Naive thymus-derived CD4-positive, alpha-beta T cell (primary cell): Measurements from ENCODE around the gene RTEL1. TPM values are rescaled to one million over a fixed set of nuclear protein-coding genes. Genes with fewer than 3 reads are reported as not detected.

Source experiments
- ATAC-seq: fragments of 150-1000 bp; cut with Tn5 transposase; 2 replicates; pipeline ENCODE4 v1.10.0; 2021; ENCODE audit warnings: mild to moderate bottlenecking, moderate library complexity
- CTCF ChIA-PET: fragments of 350-600 bp; sonication (Branson Sonifier 250); formaldehyde crosslinking; loops from one replicate; lab custom pipeline; 2021; ENCODE audit warnings: antibody characterized with exemption; lab: Charles Lee
- POLR2A ChIA-PET: fragments of 350-600 bp; sonication (Branson Sonifier 250); formaldehyde crosslinking; loops from one replicate; lab custom pipeline; 2021; ENCODE audit warnings: antibody characterized with exemption, inconsistent platforms; lab: Charles Lee
- DNase-seq, 9 donors: peaks; one replicate each; pipeline versions ENCODE4 v3.0.0 to v3.0.0-alpha.2; 2020 to 2022; ENCODE audit warnings: mixed read lengths in 1 of 9
- H3K27ac ChIP-seq: one replicate; pipeline ENCODE4 v1.7.0; 2013; ENCODE audit warnings: mild to moderate bottlenecking, low read depth, low read length, moderate library complexity
- H3K27me3 ChIP-seq, 2 donors: one replicate each; pipeline ENCODE4 v1.7.0; 2013; ENCODE audit warnings: low read length in 2 of 2, mild to moderate bottlenecking in 2 of 2, moderate library complexity in 2 of 2; ENCODE audit not compliant: control insufficient read depth in 2 of 2, insufficient read depth in 2 of 2
- H3K36me3 ChIP-seq, 3 experiments: 1 replicate in 2 of 3; 2 replicates in 1 of 3; pipeline ENCODE4 v1.7.0; 2013; ENCODE audit warnings: low read length in 3 of 3, mild to moderate bottlenecking in 3 of 3, moderate library complexity in 1 of 3; ENCODE audit not compliant: insufficient read depth in 3 of 3, control insufficient read depth in 2 of 3
- H3K4me1 ChIP-seq, 2 donors: one replicate each; pipeline ENCODE4 v1.7.0; 2013; ENCODE audit warnings: low read length in 2 of 2, mild to moderate bottlenecking in 2 of 2, moderate library complexity in 1 of 2; ENCODE audit not compliant: control insufficient read depth in 2 of 2, insufficient read depth in 2 of 2
- H3K4me3 ChIP-seq: 2 replicates; pipeline ENCODE4 v1.7.0; 2013; ENCODE audit warnings: mild to moderate bottlenecking, low read length
- H3K9me3 ChIP-seq, 3 experiments: 1 replicate in 2 of 3; 2 replicates in 1 of 3; pipeline ENCODE4 v1.7.0; 2013; ENCODE audit warnings: low read length in 3 of 3; ENCODE audit not compliant: control insufficient read depth in 2 of 3
- H3K27ac Mint-ChIP-seq, 9 donors: one replicate each; pipeline ENCODE4 v1.8.0; 2020 to 2022; ENCODE audit warnings: mixed read lengths in 9 of 9, mild to moderate bottlenecking in 8 of 9, moderate library complexity in 5 of 9, inconsistent platforms in 2 of 9
- H3K27me3 Mint-ChIP-seq, 5 donors: one replicate each; pipeline ENCODE4 v1.8.0; 2021 to 2022; ENCODE audit warnings: mixed read lengths in 5 of 5, mild to moderate bottlenecking in 1 of 5
- H3K36me3 Mint-ChIP-seq, 5 donors: one replicate each; pipeline ENCODE4 v1.8.0; 2020 to 2022; ENCODE audit warnings: mixed read lengths in 5 of 5, mild to moderate bottlenecking in 3 of 5, inconsistent platforms in 1 of 5
- H3K4me1 Mint-ChIP-seq, 7 donors: one replicate each; pipeline ENCODE4 v1.8.0; 2020 to 2022; ENCODE audit warnings: mixed read lengths in 7 of 7, mild to moderate bottlenecking in 3 of 7, inconsistent platforms in 1 of 7
- H3K4me3 Mint-ChIP-seq, 10 donors: one replicate each; pipeline ENCODE4 v1.8.0; 2020 to 2022; ENCODE audit warnings: mild to moderate bottlenecking in 10 of 10, mixed read lengths in 10 of 10, moderate library complexity in 6 of 10, inconsistent platforms in 2 of 10
- H3K9me3 Mint-ChIP-seq, 11 donors: one replicate each; pipeline ENCODE4 v1.8.0; 2020 to 2022; ENCODE audit warnings: mixed read lengths in 11 of 11, mild to moderate bottlenecking in 4 of 11, inconsistent platforms in 1 of 11, moderate library complexity in 1 of 11
- intact Hi-C, 2 donors: fragments of 100-400 bp; cut with micrococcal nuclease; formaldehyde crosslinking; loops; one replicate each; pipeline ENCODE4 v1.15.1; 2023
- polyA plus RNA-seq, 2 donors: library from polyadenylated mRNA; unstranded; fragments of 300-500 nt; fragmentation: Illumina TruSeq; gene quantifications; one replicate each; pipeline ENCODE4 v1.2.3, GENCODE V29; 2021
- total RNA-seq, 6 experiments: library from RNA in 5 of 6; stranded (reverse) in 5 of 6; gene quantifications; 1 replicate in 5 of 6; 2 replicates in 1 of 6; pipeline ENCODE4 v1.2.3 and lab custom pipeline; 2021 to 2026

Gene RTEL1
- total and polyA plus RNA-seq, 7 experiments from 2014 or later = 1.9 to 47.2 (median 31.6) TPM

DNA sequence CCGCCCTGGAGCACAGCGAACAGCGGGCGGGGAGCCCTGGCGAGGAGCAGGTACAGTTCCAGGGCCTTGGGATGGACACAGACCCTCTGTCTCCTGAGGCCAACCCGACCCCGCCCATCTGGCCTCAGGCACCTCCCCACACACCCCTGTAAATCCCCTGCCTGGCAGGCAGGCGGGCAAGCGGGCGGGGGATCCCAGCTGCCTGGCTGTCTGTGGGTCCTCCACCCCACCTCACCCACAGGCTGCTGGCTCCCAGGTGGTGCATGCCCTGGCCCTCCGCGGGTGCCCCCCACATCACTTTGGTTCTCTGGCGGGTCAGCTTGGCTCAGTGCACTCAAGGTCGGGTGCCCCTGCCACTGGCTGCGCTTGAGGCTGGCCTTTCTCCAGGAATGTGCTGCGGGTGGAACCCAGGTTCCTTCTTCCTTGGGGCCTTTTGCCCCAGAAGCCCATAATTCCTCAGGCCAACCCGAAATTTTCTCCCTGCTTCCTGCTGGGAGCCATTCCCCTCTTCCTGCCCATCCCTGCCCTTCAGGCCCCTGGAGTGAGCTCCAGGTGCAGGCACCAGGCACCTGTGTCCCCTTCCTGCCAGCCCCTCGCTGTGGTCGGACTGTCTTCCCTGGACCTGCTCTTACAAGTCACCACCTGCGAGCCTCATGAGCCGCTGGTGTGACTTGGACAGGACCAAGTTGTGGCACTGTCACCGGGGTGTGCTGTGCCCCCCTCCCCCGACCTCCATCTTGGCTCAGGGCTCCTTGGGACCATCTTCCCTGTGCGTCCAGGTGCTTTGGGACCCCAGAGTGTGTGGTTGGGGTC lies 33.0 kb downstream of the RTEL1 start:
- Mint-ChIP-seq H3K27me3 (peaks cover 0 to 2% (median 0%) of the 10 kb centered on the region in 5 donors), H3K4me1 (peaks cover 2 to 16% (median 7%) of the 10 kb centered on the region in 7 donors), H3K4me3 (no peak overlapping the region), H3K36me3 (peaks cover 0 to 10% (median 0%) of the 10 kb centered on the region in 5 donors), H3K9me3 (peaks cover 0 to 5% (median 0%) of the 10 kb centered on the region in 11 donors), H3K27ac (peak overlapping the region in 3 of 9 donors; percentile 32 to 46 (median 33))
- Histone ChIP-seq H3K27ac (no peak overlapping the region), H3K9me3 (no peaks in the 10 kb centered on the region), H3K4me3 (no peak overlapping the region), H3K4me1 (peaks cover 2 to 23% of the 10 kb centered on the region in 2 donors), H3K36me3 (peaks cover 0 to 14% (median 0%) of the 10 kb centered on the region in 3 experiments), H3K27me3 (no peaks in the 10 kb centered on the region)
- peak in 1 of 9 donors; percentile 4 for DNase-seq
- no peak for ATAC-seq
- CTCF ChIA-PET = no interaction called here
- intact Hi-C loops = no loop called here
- POLR2A ChIA-PET = no interaction called here

GRCh38 chr20:63691711-63692435 lies 33.8 kb downstream of the RTEL1 start:
- ChIA-PET POLR2A (interaction anchor here (0.7 kb wide), 1 partner anchor 11 kb away, joined by 3 read pairs; no protein-coding TSS in a partner anchor), CTCF (no interaction called here)
- peaks cover 0 to 14% (median 0%) of the 10 kb centered on the region in 3 experiments for H3K36me3 ChIP-seq
- no peaks in the 10 kb centered on the region for H3K27me3 ChIP-seq
- no peak for ATAC-seq
- peaks cover 5 to 18% (median 7%) of the 10 kb centered on the region in 7 donors for H3K4me1 Mint-ChIP-seq
- peaks cover 0 to 2% (median 0%) of the 10 kb centered on the region in 5 donors for H3K27me3 Mint-ChIP-seq
- intact Hi-C loops = no loop called here
- no peak overlapping the region for H3K4me3 ChIP-seq
- no peaks in the 10 kb centered on the region for H3K9me3 ChIP-seq
- peaks cover 0 to 10% (median 0%) of the 10 kb centered on the region in 5 donors for H3K36me3 Mint-ChIP-seq
- peak overlapping the region in 2 of 9 donors; percentile 32 to 33 for H3K27ac Mint-ChIP-seq
- H3K9me3 Mint-ChIP-seq = peaks cover 0 to 5% (median 0%) of the 10 kb centered on the region in 11 donors
- no peak overlapping the region for H3K27ac ChIP-seq
- H3K4me3 Mint-ChIP-seq = no peak overlapping the region
- H3K4me1 ChIP-seq = peaks cover 9 to 24% of the 10 kb centered on the region in 2 donors
- peak in 1 of 9 donors; percentile 5 for DNase-seq

GRCh38 chr20:63692436-63693082 lies 34.4 kb downstream of the RTEL1 start:
- ATAC-seq = no peak
- Histone ChIP-seq H3K27me3 (no peaks in the 10 kb centered on the region), H3K9me3 (no peaks in the 10 kb centered on the region), H3K36me3 (peaks cover 0 to 14% (median 0%) of the 10 kb centered on the region in 3 experiments), H3K4me1 (peaks cover 12 to 24% of the 10 kb centered on the region in 2 donors), H3K27ac (no peak overlapping the region), H3K4me3 (no peak overlapping the region)
- H3K9me3 Mint-ChIP-seq = peaks cover 0 to 5% (median 0%) of the 10 kb centered on the region in 11 donors
- DNase-seq = peak in 1 of 9 donors; percentile 7
- peak overlapping the region in 5 of 9 donors; percentile 51 to 85 (median 67) for H3K27ac Mint-ChIP-seq
- H3K27me3 Mint-ChIP-seq = peaks cover 0 to 2% (median 0%) of the 10 kb centered on the region in 5 donors
- H3K4me3 Mint-ChIP-seq = peak overlapping the region in 1 of 10 donors; percentile 45
- peaks cover 5 to 18% (median 6%) of the 10 kb centered on the region in 7 donors for H3K4me1 Mint-ChIP-seq
- POLR2A ChIA-PET = interaction anchor here (0.7 kb wide), 1 partner anchor 11 kb away, joined by 3 read pairs; no protein-coding TSS in a partner anchor
- peaks cover 0 to 10% (median 0%) of the 10 kb centered on the region in 5 donors for H3K36me3 Mint-ChIP-seq
- intact Hi-C loops = no loop called here
- CTCF ChIA-PET = no interaction called here

- intact Hi-C loops = no loop called here
- Mint-ChIP-seq H3K27ac (peak overlapping the region in 3 of 9 donors; percentile 9 to 51 (median 28)), H3K4me1 (peaks cover 5 to 18% (median 6%) of the 10 kb centered on the region in 7 donors)
Observed at GRCh38 chr20:63693083-63693732, 35.1 kb downstream of the RTEL1 start.

DNA sequence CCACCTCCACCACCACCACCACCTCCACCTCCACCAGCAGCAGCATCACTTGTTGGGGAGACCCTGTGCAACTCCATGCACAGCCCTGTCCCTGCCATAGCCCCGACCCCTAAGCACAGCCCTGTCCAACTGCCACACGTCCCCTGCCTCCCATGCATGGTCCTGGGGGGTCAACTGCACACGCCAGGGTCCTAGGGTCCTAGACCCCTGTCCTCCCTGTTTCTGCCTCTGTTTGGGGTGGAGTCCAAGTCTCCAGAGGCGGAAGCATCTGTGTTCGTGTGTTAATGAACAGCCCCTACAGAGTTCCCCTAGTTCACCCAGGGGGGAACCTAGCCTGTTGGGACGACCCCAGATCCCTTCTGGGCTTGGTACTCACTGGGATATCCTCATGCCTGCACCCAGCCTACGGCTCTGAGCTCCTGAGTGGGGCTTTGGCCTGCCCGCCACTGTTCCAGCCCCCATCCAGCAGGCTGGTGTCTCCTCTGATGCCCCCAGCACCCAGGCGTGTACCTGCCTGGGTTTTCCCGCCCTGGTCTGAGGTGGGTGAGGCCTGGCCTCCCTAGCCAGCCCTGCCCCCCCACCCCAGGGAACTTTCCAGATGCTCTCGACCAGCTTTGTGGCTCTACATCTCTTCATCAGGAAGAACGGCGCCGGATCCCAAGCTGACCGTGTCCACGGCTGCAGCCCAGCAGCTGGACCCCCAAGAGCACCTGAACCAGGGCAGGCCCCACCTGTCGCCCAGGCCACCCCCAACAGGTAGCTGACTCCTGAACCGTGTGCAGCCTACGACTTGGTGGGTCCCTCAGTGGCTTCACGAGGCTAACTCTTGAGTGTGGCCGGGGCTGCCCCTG lies 35.8 kb downstream of the RTEL1 start:
- intact Hi-C loops = no loop called here

More at GRCh38 chr20:63693083-63693732, 35.1 kb downstream of the RTEL1 start:
- DNase-seq (peak in 1 of 9 donors; percentile 7), ATAC-seq (no peak)
- Histone ChIP-seq H3K27me3 (no peaks in the 10 kb centered on the region), H3K36me3 (peaks cover 0 to 14% (median 0%) of the 10 kb centered on the region in 3 experiments), H3K9me3 (no peaks in the 10 kb centered on the region), H3K4me3 (no peak overlapping the region), H3K4me1 (peaks cover 12 to 20% of the 10 kb centered on the region in 2 donors), H3K27ac (no peak overlapping the region)
- Mint-ChIP-seq H3K27me3 (peaks cover 0 to 2% (median 0%) of the 10 kb centered on the region in 5 donors), H3K36me3 (peaks cover 0 to 10% (median 0%) of the 10 kb centered on the region in 5 donors), H3K4me3 (no peak overlapping the region), H3K9me3 (peaks cover 0 to 5% (median 0%) of the 10 kb centered on the region in 11 donors)
- ChIA-PET CTCF (no interaction called here), POLR2A (no interaction called here)

More for the DNA sequence above, 35.8 kb downstream of the RTEL1 start:
- ChIA-PET POLR2A (interaction anchor here (0.5 to 1.5 kb wide), 2 partner anchors 14 to 289 kb away, joined by 3 read pairs; partner anchors contain the start of genes ARFRP1 and ZGPAT), CTCF (no interaction called here)
- peaks cover 0 to 2% (median 0%) of the 10 kb centered on the region in 5 donors for H3K27me3 Mint-ChIP-seq
- peak overlapping the region in 6 of 9 donors; percentile 21 to 86 (median 69) for H3K27ac Mint-ChIP-seq
- Histone ChIP-seq H3K36me3 (peaks cover 0 to 14% (median 0%) of the 10 kb centered on the region in 3 experiments), H3K27me3 (no peaks in the 10 kb centered on the region), H3K9me3 (no peaks in the 10 kb centered on the region), H3K27ac (no peak overlapping the region), H3K4me1 (peaks cover 12 to 20% of the 10 kb centered on the region in 2 donors), H3K4me3 (no peak overlapping the region)
- H3K9me3 Mint-ChIP-seq = peaks cover 0 to 5% (median 0%) of the 10 kb centered on the region in 11 donors
- peaks cover 5 to 18% (median 6%) of the 10 kb centered on the region in 7 donors for H3K4me1 Mint-ChIP-seq
- DNase-seq = peak in 1 of 9 donors; percentile 7
- no peak for ATAC-seq
- H3K4me3 Mint-ChIP-seq = peak overlapping the region in 2 of 10 donors; percentile 44 to 55
- H3K36me3 Mint-ChIP-seq = peaks cover 0 to 10% (median 0%) of the 10 kb centered on the region in 5 donors
